Esophagus (tissue), 2 donors: ENCODE results near the gene BBS12. TPM values are rescaled to one million over a fixed set of nuclear protein-coding genes. Genes with fewer than 3 reads are reported as not detected.

Experiments used
- H3K27ac ChIP-seq, 2 donors: one replicate each; pipeline ENCODE4 v1.5.1; 2013; ENCODE audit warnings: low read depth in 2 of 2, mild to moderate bottlenecking in 2 of 2, inconsistent platforms in 1 of 2, low read length in 1 of 2, moderate library complexity in 1 of 2
- H3K27me3 ChIP-seq, 2 donors: one replicate each; pipeline ENCODE4 v1.6.1; 2013; ENCODE audit warnings: low read length in 2 of 2, control low read depth in 1 of 2, mild to moderate bottlenecking in 1 of 2; ENCODE audit not compliant: insufficient read depth in 2 of 2, control insufficient read depth in 1 of 2
- H3K36me3 ChIP-seq, 2 donors: one replicate each; pipeline ENCODE4 v1.6.1; 2013; ENCODE audit warnings: low read length in 1 of 2; ENCODE audit not compliant: control insufficient read depth in 2 of 2, insufficient read depth in 2 of 2
- H3K4me1 ChIP-seq, 2 donors: one replicate each; pipeline ENCODE4 v1.6.1; 2013; ENCODE audit warnings: low read length in 1 of 2; ENCODE audit not compliant: control insufficient read depth in 2 of 2, insufficient read depth in 2 of 2
- H3K4me3 ChIP-seq, 2 donors: one replicate each; pipeline ENCODE4 v1.5.1; 2013; ENCODE audit warnings: low read length in 2 of 2, mild to moderate bottlenecking in 2 of 2, low read depth in 1 of 2, moderate library complexity in 1 of 2
- H3K9me3 ChIP-seq, 2 donors: one replicate each; pipeline ENCODE4 v1.6.1; 2013; ENCODE audit warnings: mild to moderate bottlenecking in 2 of 2, low read depth in 1 of 2, low read length in 1 of 2, moderate library complexity in 1 of 2; ENCODE audit not compliant: control insufficient read depth in 2 of 2, insufficient read depth in 1 of 2
- WGBS, 2 donors: extraction: QIAGEN DNeasy Blood & Tissue Kit; methylation state at CpG; one replicate each; pipeline ENCODE4 v1.1.7; 2013; 5-methylcytosine and 5-hydroxymethylcytosine counted together
- polyA plus RNA-seq, 2 donors: library from polyadenylated mRNA; stranded (reverse); fragments of 200-250 nt; gene quantifications; one replicate each; pipeline ENCODE4 v1.2.3, GENCODE V29; 2013
- donor health status: healthy with polysubstance abuse.
- donor health status: Bipolar disorder and iron deficiency.

Gene BBS12
- polyA plus RNA-seq, 2 donors = 0.45 to 0.76 TPM

DNA sequence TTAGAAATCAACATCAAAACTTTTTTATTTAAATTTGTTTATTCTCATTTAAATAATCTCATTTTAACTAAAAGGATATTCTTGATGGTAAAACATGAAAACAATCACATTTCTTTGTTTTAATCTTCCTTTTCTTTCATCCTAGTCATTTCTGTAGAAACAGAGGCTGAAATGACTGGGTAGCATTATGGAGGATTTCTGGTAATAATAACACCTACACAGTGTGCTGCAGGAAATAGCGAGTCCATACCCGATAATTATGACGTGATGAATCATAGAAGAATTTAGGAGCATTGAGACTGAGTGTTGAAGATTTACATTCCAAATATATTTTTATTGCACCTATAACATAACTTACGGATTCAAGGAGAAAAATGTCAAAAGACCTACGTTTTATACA is 31.4 kb upstream of the BBS12 start:
- no peaks in the 10 kb centered on the region for H3K36me3 ChIP-seq
- H3K9me3 ChIP-seq = peaks cover 0 to 2% of the 10 kb centered on the region in 2 donors
- 61 to 64% methylated on average over 5 of the region's 5 CpGs for WGBS, 2 donors
- H3K27ac ChIP-seq = no peak overlapping the region
- H3K27me3 ChIP-seq = no peaks in the 10 kb centered on the region
- peaks cover 2 to 4% of the 10 kb centered on the region in 2 donors for H3K4me1 ChIP-seq
- no peak overlapping the region for H3K4me3 ChIP-seq

DNA sequence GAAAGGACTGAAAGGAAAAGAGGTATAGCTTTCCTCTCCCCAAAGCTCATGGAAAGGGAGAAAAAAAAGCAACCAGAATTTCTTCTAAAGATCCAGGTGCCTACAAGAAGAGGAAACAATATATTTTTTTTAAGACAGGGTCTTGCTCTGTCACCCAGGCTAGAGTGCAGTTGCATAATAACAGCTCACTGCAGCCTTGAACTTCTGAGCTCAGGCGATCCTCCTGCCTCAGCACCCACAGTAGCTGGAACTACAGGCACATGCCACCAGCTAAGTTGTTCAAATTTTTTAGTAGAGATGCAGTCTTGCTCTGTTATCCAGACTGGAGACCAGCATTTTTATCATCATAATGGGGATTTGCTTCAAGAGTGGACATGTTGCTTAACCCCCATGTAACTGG is 30.5 kb upstream of the BBS12 start:
- no peak overlapping the region for H3K27ac ChIP-seq

DNA sequence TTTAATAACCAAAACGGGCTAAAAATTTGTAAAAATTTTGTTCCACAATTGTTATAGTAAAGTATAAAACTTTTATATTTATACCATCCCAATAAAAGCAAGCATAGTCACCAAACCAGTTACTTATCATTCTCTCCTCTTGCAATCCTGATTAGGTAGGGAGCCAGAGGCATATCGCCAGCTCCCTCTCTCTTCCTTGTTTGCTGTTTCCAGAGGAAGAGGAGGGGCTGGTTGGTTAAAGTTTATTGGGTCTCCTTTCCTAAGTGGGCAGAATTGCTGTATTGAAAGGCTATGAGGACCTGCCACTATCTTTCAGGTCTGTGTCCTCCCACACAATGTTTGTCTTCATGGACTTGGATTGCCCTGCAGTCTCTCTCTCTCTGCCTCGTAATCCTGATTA is 29.6 kb upstream of the BBS12 start:
- H3K27me3 ChIP-seq = no peaks in the 10 kb centered on the region
- peaks cover 0 to 2% of the 10 kb centered on the region in 2 donors for H3K9me3 ChIP-seq
- no peak overlapping the region for H3K27ac ChIP-seq
- no peak overlapping the region for H3K4me3 ChIP-seq
- WGBS, 2 donors = 54 to 73% methylated on average over 3 of the region's 3 CpGs
- no peaks in the 10 kb centered on the region for H3K36me3 ChIP-seq
- peaks cover 2 to 4% of the 10 kb centered on the region in 2 donors for H3K4me1 ChIP-seq

More for the DNA sequence above, 30.5 kb upstream of the BBS12 start:
- H3K4me1 ChIP-seq = peaks cover 2 to 4% of the 10 kb centered on the region in 2 donors
- H3K36me3 ChIP-seq = no peaks in the 10 kb centered on the region
- no peak overlapping the region for H3K4me3 ChIP-seq
- 89 to 92% methylated on average over 1 of the region's 1 CpG for WGBS, 2 donors
- peaks cover 0 to 2% of the 10 kb centered on the region in 2 donors for H3K9me3 ChIP-seq
- H3K27me3 ChIP-seq = no peaks in the 10 kb centered on the region

DNA sequence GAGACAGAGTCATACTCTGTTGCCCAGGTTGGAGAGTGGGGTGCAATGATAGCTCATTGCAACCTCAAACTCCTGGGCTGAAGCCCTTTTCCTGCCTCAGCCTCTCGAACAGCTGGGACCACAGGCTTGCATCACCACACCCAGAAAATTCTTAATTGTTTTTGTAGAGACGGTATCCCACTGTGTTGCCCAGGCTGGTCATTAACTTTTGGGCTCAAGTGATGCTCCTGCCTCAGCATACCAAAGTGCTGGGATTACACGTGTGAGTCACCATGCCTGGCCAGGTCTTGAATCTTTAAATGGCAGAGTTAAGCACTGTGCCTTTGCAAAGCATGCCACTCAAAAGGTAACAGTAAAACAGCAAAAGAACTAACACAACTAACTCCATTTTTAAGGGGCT is 28.6 kb upstream of the BBS12 start:
- peaks cover 0 to 2% of the 10 kb centered on the region in 2 donors for H3K9me3 ChIP-seq
- no peak overlapping the region for H3K27ac ChIP-seq
- WGBS, 2 donors = 65 to 74% methylated on average over 3 of the region's 3 CpGs
- H3K36me3 ChIP-seq = no peaks in the 10 kb centered on the region
- peaks cover 2 to 4% of the 10 kb centered on the region in 2 donors for H3K4me1 ChIP-seq
- H3K4me3 ChIP-seq = no peak overlapping the region
- no peaks in the 10 kb centered on the region for H3K27me3 ChIP-seq

DNA sequence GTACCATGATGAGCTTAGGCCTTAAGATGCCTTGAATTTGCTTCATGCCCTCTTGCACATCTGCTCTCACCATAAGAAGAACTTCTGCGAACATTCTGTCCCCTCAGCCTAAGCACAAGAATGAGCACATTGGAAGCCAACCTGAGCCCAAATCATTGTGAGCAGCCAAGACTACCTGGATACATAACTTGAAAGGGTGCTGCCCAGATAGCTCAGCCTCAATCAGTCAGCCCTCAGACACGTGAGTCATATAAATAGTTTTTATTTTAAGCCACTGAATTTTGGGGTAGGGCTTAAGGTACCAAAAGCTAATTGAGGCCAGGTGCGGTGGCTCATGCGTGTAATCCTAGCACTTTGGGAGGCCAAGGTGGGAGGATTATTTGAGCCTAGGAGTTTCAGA is 27.5 kb upstream of the BBS12 start:
- H3K4me1 ChIP-seq = peaks cover 2 to 4% of the 10 kb centered on the region in 2 donors
- no peak overlapping the region for H3K4me3 ChIP-seq
- H3K27ac ChIP-seq = no peak overlapping the region
- no peaks in the 10 kb centered on the region for H3K36me3 ChIP-seq
- no peaks in the 10 kb centered on the region for H3K27me3 ChIP-seq
- peaks cover 0 to 2% of the 10 kb centered on the region in 2 donors for H3K9me3 ChIP-seq
- 79 to 81% methylated on average over 4 of the region's 4 CpGs for WGBS, 2 donors

DNA sequence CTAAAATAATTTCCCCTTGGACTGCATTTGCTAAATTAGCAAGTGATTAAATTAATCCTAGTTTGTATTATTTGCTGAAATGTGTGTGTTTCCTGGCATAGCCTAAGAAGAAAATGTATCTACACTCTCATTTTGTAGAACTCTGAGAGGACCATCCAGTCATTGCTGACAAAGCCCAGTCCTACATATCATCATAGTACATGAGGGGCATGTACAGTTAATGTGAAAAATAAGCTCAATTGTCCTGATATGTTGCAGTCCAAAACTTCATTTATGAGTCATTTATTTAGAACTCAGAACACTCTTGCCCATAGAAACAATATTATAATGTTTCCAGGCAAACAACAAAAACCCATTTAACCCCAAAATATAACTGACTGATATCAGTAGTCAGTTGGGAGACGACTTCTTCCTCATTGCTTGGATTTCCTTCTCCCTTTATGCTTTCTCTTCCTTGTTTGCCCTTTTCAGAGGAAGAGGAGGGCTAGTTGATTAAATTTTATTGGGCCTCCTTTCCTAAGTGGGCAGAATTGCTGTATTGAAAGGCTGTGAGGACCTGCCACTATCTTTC is 26.9 kb upstream of the BBS12 start:
- no peak overlapping the region for H3K4me3 ChIP-seq
- H3K4me1 ChIP-seq = no peaks in the 10 kb centered on the region
- H3K27ac ChIP-seq = no peak overlapping the region
- peaks cover 0 to 2% of the 10 kb centered on the region in 2 donors for H3K9me3 ChIP-seq
- 46 to 65% methylated on average over 1 of the region's 1 CpG for WGBS, 2 donors
- H3K27me3 ChIP-seq = no peaks in the 10 kb centered on the region
- H3K36me3 ChIP-seq = no peaks in the 10 kb centered on the region

DNA sequence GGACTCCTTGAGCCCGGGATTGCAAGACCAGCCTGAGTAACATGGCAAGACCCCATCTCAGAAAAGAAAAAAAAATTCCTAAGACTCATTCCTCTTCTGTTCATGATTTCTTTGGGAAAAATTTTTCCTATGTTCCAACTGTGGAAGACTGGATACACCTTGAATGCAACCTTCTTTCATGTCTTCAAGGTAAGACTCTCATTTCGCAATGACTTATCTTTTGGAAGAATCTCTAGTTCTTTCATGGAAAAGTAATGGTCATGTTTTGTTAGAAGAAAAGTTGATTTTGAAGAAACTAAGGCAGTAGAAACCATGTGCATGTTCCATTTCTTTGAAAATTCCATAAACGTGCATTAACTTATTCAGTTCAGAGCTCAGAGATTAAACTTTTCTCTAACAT is 26.0 kb upstream of the BBS12 start:
- Histone ChIP-seq H3K9me3 (peaks cover 0 to 2% of the 10 kb centered on the region in 2 donors), H3K27me3 (no peaks in the 10 kb centered on the region), H3K4me3 (no peak overlapping the region), H3K36me3 (no peaks in the 10 kb centered on the region), H3K4me1 (no peaks in the 10 kb centered on the region), H3K27ac (no peak overlapping the region)
- 92 to 93% methylated on average over 3 of the region's 3 CpGs for WGBS, 2 donors

DNA sequence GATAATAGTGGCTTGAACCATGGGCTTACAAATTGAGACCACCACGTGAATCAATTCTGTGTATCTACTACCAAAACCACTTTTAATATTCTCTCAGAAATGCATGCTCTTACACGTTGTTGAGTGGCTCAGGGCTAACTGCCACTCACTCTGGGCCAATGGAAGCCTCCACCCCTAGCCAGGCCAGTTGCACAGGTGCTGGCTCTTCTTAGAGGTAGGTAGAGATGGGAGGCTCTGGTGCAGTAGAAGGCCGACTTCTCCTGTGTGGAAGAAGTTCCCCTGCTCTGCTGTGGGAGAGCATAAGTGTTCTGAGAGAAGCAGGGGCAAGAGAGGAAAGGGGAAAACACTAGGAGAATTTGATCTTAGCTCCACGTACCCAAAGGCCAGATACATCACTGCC is 25.0 kb upstream of the BBS12 start:
- no peaks in the 10 kb centered on the region for H3K36me3 ChIP-seq
- no peak overlapping the region for H3K27ac ChIP-seq
- H3K4me3 ChIP-seq = no peak overlapping the region
- H3K9me3 ChIP-seq = peaks cover 0 to 2% of the 10 kb centered on the region in 2 donors
- H3K27me3 ChIP-seq = no peaks in the 10 kb centered on the region
- WGBS, 2 donors = 75% methylated on average over 4 of the region's 4 CpGs
- no peaks in the 10 kb centered on the region for H3K4me1 ChIP-seq

DNA sequence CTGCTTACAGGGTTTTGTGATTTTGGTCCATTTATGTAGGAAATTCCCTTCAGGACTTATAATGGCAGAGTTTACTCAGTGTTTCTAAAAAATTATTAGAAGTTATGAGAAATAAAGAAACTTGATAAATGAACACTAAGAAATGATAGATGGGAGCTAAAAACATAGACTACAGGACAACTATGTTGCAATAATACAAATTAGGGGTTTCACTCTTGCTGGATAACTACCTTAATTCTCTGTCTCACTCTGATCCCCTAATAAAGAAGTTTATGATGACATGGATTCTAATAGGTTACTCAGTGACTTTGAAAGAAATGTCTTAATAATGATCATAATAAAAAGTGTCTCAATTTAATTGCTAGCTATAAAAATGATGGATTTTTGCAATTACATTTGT is 23.3 kb upstream of the BBS12 start:
- Histone ChIP-seq H3K27ac (no peak overlapping the region), H3K4me1 (no peaks in the 10 kb centered on the region), H3K4me3 (no peak overlapping the region), H3K9me3 (no peaks in the 10 kb centered on the region), H3K36me3 (no peaks in the 10 kb centered on the region), H3K27me3 (no peaks in the 10 kb centered on the region)

DNA sequence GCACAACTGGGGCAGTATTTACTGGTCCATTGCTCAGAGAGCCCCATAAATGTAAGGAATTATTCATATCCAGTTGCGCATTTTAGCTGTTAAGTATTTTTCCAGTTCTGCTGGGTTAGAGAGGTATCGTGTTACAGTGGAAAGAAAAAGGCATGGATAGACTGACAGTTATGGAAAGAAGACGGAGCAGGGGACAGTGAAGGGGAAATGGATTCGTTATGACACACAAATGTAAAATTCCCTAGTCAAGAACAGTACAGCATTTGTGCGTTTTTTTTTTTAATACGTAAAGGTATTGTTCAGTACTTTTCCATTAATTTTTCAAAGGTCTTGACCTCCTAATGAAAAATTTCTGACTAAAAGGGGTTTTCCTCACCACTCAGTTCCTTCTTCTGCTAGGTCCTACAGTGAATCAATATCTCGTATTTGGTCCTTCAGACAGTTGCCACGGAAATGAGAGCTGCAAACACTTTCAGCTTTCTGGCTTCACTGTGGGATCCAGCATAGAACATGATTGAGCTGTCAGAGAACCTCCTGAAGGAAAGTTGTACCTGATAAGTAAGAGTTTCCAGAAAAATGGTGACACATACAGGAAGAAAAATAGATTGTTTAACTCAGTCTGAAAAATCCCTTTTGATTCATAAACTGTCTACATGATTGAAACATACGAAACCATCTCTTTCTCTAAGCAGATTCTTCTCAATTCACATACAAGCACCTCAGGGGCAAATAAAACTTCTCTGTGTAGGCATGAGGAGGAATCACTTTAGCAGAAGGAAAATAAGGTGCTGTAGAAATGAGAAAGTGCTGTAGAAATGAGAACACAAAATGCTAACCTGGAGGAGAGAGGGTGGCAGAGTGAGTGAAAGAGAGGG is 21.8 kb upstream of the BBS12 start:
- WGBS, 2 donors = 55% methylated on average over 9 of the region's 9 CpGs
- Histone ChIP-seq H3K9me3 (no peaks in the 10 kb centered on the region), H3K4me1 (no peaks in the 10 kb centered on the region), H3K36me3 (no peaks in the 10 kb centered on the region), H3K4me3 (no peak overlapping the region), H3K27me3 (no peaks in the 10 kb centered on the region), H3K27ac (no peak overlapping the region)
